SH-SY5Y (cell line): Measurements from ENCODE around the gene NTSR1.

Experiments
- GATA2 ChIP-seq: IDR thresholded peaks from 2 replicates; pipeline ENCODE4 v1.6.1; 2011; ENCODE audit warnings: mild to moderate bottlenecking, low read depth, low read length
- GATA3 ChIP-seq: IDR thresholded peaks from 2 replicates; pipeline ENCODE4 v1.6.1; 2011; ENCODE audit warnings: low read depth, mild to moderate bottlenecking, low read length, moderate library complexity

Gene NTSR1

GRCh38 chr20:62718546-62718945, 9.9 kb downstream of the NTSR1 start:
- no peak for TF ChIP-seq GATA3
- TF ChIP-seq GATA2: no peak

- TF ChIP-seq GATA3 (no peak), GATA2 (no peak)
Measured at GRCh38 chr20:62719250-62719935, 10.8 kb downstream of the NTSR1 start.

GRCh38 chr20:62721511-62722370, 13.1 kb downstream of the NTSR1 start:
- TF ChIP-seq GATA3 (no peak), GATA2 (no peak)

- no peak for TF ChIP-seq GATA2
- no peak for TF ChIP-seq GATA3
Measured at GRCh38 chr20:62722627-62723026, 14.0 kb downstream of the NTSR1 start.

GRCh38 chr20:62723351-62723750, 14.7 kb downstream of the NTSR1 start:
- no peak for TF ChIP-seq GATA2
- TF ChIP-seq GATA3: no peak

- TF ChIP-seq GATA3: no peak
- TF ChIP-seq GATA2: no peak
Measured at GRCh38 chr20:62723768-62724450, 15.3 kb downstream of the NTSR1 start.

- TF ChIP-seq GATA2 (no peak), GATA3 (no peak)
Measured at GRCh38 chr20:62724692-62725595, 16.3 kb downstream of the NTSR1 start.

GRCh38 chr20:62725596-62726268, 17.1 kb downstream of the NTSR1 start:
- TF ChIP-seq GATA3: no peak

- no peak for TF ChIP-seq GATA2
Measured at GRCh38 chr20:62726276-62726675, 17.6 kb downstream of the NTSR1 start.

GRCh38 chr20:62726716-62727583, 18.3 kb downstream of the NTSR1 start:
- TF ChIP-seq GATA3 (no peak), GATA2 (no peak)

- TF ChIP-seq GATA2: no peak
- TF ChIP-seq GATA3: no peak
Measured at GRCh38 chr20:62727584-62728027, 19.0 kb downstream of the NTSR1 start.

GRCh38 chr20:62728028-62728780, 19.6 kb downstream of the NTSR1 start:
- TF ChIP-seq GATA3 (no peak), GATA2 (no peak)
